Lower lobe of right lung (tissue), 2 donors: ENCODE results near the gene FITM1. TPM values are rescaled to one million over a fixed set of nuclear protein-coding genes. Genes with fewer than 3 reads are reported as not detected.

Experiments
- ATAC-seq, 2 donors: fragments of 200-7000 bp; cut with Tn5 transposase; one replicate each; pipeline ENCODE4 v1.9.1; 2020 to 2022; ENCODE audit warnings: mild to moderate bottlenecking in 2 of 2, moderate library complexity in 2 of 2
- DNase-seq: peaks from one replicate; pipeline ENCODE4 v3.0.0-alpha.2; 2020
- H3K27ac ChIP-seq: fragments of 200-600 bp; one replicate; pipeline ENCODE4 v1.8.0; 2022
- H3K27me3 ChIP-seq: fragments of 200-600 bp; one replicate; pipeline ENCODE4 v1.8.0; 2022; ENCODE audit warnings: low read depth
- H3K36me3 ChIP-seq: fragments of 200-600 bp; one replicate; pipeline ENCODE4 v1.8.0; 2022; ENCODE audit warnings: mild to moderate bottlenecking
- H3K4me1 ChIP-seq: fragments of 200-600 bp; one replicate; pipeline ENCODE4 v1.8.0; 2022
- H3K4me3 ChIP-seq: fragments of 200-600 bp; one replicate; pipeline ENCODE4 v1.8.0; 2022; ENCODE audit warnings: mild to moderate bottlenecking
- H3K9me3 ChIP-seq: fragments of 200-600 bp; one replicate; pipeline ENCODE4 v1.8.0; 2022
- CTCF ChIP-seq: fragments of 200-600 bp; IDR thresholded peaks from one replicate; pipeline ENCODE4 v1.8.0; 2022; ENCODE audit warnings: antibody characterized with exemption, mild to moderate bottlenecking
- intact Hi-C: fragments of 100-400 bp; cut with DNase I; formaldehyde crosslinking; loops from one replicate; pipeline ENCODE4 v1.11.0; 2022
- total RNA-seq: library from RNA; stranded (reverse); fragmentation: NEBNext Ultra II Directional; extraction: Animal tissue kit (Norgen Biotek cat#: 25700); gene quantifications from one replicate; pipeline ENCODE4 v1.2.1, GENCODE V29; 2021
- donor health status: DM: no; HTN: yes; CAD: no; lungs with severe emphysema.

Gene FITM1
- total RNA-seq, 1 donor from 2014 or later = 0.97 TPM

DNA sequence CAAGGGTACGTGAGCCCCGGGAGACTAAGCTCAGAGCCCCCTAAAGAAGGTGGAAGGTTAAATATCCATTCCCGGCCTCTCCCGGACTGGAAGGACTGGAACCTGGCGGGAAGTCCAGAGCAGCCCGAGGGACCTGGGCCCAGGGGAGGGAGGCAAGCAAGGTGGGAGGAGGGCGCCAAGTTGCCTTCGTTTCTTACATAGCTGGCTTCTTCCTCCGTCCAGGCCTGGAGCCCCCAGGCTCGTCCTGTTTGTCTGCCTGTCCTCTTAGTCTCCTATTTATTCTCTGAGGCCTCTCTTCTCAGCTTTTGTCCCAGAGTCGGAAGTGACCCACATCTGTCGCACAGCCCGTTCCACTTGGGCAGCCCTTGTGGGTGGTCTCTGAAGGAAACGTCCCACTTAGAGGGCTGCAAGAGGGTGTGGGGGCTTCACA lies 35.6 kb upstream of the FITM1 start:
- intact Hi-C loops = no loop called here
- Histone ChIP-seq H3K4me3 (peak overlapping the region; percentile 94), H3K4me1 (peaks cover 31% of the 10 kb centered on the region), H3K9me3 (no peaks in the 10 kb centered on the region), H3K27ac (peak overlapping the region; percentile 98), H3K27me3 (no peaks in the 10 kb centered on the region), H3K36me3 (peaks cover 22% of the 10 kb centered on the region)
- TF ChIP-seq CTCF = no peak
- peak in 1 of 2 donors; percentile 15 for ATAC-seq
- DNase-seq = no peak

- peaks cover 28% of the 10 kb centered on the region for H3K36me3 ChIP-seq
- TF ChIP-seq CTCF = no peak
- peak; percentile 82 for DNase-seq
- peak overlapping the region; percentile 98 for H3K27ac ChIP-seq
- peaks cover 31% of the 10 kb centered on the region for H3K4me1 ChIP-seq
- H3K9me3 ChIP-seq = no peaks in the 10 kb centered on the region
- peak; percentile 7 to 25 for ATAC-seq
- intact Hi-C loops = no loop called here
- H3K4me3 ChIP-seq = peak overlapping the region; percentile 94
- no peaks in the 10 kb centered on the region for H3K27me3 ChIP-seq
Observed at GRCh38 chr14:24095271-24096068, 35.0 kb upstream of the FITM1 start.

DNA sequence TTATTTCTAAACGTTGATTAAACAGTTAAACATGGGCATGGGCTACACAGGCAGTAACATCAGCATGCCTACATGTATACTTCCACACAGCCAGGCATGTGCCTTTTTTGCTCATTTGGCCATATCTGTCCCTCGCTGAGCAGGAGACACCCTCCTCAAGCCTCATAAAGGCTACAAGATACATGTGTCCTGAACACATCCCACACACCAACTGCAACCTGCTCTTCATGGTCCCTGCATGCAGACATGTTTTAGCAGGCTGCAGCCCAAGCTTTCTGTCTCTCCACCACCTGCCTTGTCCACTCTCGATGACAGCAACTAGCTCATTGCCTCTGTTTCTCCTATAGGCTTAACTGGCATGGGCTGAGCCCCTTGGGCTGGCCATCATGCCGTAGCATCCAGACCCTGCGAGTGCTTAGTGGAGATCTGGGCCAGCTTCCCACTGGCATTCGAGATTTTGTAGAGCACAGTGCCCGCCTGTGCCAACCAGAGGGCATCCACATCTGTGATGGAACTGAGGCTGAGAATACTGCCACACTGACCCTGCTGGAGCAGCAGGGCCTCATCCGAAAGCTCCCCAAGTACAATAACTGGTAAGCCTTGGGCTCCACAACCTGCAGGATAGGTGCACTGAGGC lies 33.8 kb upstream of the FITM1 start:
- H3K4me3 ChIP-seq = no peak overlapping the region
- H3K9me3 ChIP-seq = no peaks in the 10 kb centered on the region
- H3K27ac ChIP-seq = no peak overlapping the region
- intact Hi-C loops = no loop called here
- H3K4me1 ChIP-seq = peaks cover 31% of the 10 kb centered on the region
- TF ChIP-seq CTCF = no peak
- peaks cover 37% of the 10 kb centered on the region for H3K36me3 ChIP-seq
- ATAC-seq (no peak), DNase-seq (no peak)
- H3K27me3 ChIP-seq = no peaks in the 10 kb centered on the region

DNA sequence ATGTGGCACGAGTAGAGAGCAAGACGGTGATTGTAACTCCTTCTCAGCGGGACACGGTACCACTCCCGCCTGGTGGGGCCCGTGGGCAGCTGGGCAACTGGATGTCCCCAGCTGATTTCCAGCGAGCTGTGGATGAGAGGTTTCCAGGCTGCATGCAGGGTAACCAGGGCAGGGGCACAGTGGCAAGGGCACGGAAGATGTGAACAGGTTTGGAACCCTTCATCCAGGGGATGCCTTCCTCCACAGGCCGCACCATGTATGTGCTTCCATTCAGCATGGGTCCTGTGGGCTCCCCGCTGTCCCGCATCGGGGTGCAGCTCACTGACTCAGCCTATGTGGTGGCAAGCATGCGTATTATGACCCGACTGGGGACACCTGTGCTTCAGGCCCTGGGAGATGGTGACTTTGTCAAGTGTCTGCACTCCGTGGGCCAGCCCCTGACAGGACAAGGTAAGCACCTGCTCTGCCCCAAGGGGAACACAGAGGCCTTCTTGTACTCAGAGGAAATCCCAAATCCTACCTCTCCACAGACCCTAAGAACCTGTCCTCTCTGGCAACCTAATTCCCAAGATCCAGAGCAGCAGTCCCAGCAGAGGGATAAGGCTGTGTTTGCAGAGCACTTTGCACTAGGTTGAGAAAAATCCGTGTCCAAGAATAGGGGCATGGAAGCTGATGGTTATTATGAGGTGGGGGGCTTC lies 32.1 kb upstream of the FITM1 start:
- TF ChIP-seq CTCF = no peak
- Histone ChIP-seq H3K36me3 (peaks cover 49% of the 10 kb centered on the region), H3K4me1 (peaks cover 17% of the 10 kb centered on the region), H3K27ac (no peak overlapping the region), H3K9me3 (no peaks in the 10 kb centered on the region), H3K27me3 (no peaks in the 10 kb centered on the region), H3K4me3 (no peak overlapping the region)
- DNase-seq (no peak), ATAC-seq (no peak)
- intact Hi-C loops = no loop called here

DNA sequence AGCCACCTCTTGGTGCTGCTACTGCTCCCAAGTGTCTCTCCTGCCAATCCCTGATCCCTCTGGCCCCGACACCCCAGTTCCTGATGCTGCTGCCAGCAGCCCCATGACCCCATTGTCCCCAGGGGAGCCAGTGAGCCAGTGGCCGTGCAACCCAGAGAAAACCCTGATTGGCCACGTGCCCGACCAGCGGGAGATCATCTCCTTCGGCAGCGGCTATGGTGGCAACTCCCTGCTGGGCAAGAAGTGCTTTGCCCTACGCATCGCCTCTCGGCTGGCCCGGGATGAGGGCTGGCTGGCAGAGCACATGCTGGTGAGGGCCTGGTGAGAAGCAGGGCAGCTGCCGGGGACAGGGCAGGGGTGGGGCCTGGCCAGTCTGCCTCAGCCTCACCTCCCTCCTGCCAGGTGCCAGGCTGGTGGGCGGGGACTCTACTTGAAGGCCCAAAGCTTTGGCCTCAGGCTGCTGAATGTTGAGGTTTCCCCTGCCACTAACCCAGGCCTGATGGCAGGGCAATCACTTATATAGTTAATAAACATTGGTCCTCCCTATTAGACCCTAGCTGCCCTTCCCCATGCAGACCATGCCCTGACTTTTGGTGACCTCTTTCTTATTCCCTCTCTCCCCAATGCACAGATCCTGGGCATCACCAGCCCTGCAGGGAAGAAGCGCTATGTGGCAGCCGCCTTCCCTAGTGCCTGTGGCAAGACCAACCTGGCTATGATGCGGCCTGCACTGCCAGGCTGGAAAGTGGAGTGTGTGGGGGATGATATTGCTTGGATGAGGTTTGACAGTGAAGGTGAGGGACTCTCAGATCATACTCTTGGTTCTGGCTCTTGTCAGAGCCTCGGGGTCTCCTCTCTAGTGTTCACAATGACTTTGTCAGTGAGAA lies 31.3 kb upstream of the FITM1 start:
- Histone ChIP-seq H3K27ac (no peak overlapping the region), H3K4me3 (no peak overlapping the region), H3K36me3 (peaks cover 54% of the 10 kb centered on the region), H3K9me3 (no peaks in the 10 kb centered on the region), H3K27me3 (no peaks in the 10 kb centered on the region), H3K4me1 (peaks cover 13% of the 10 kb centered on the region)
- no peak for TF ChIP-seq CTCF
- DNase-seq (no peak), ATAC-seq (no peak)
- intact Hi-C loops = no loop called here
